Hematopoietic multipotent progenitor cell treated with erythropoietin and hydrocortisone succinate and interleukin-3 and kit ligand, for 15 days (in vitro differentiated cells): ENCODE results near the gene HIVEP3.

ENCODE experiments used
- DNase-seq: peaks from one replicate; pipeline ENCODE4 v3.0.0-alpha.2; 2015; ENCODE audit warnings: low spot score

Gene HIVEP3

GRCh38 chr1:41495210-41495948 lies 423.3 kb downstream of the HIVEP3 start:
- DNase-seq: no peak

- DNase-seq: no peak
Measured at GRCh38 chr1:41494351-41495209, 424.1 kb downstream of the HIVEP3 start.

GRCh38 chr1:41493626-41494350 lies 424.9 kb downstream of the HIVEP3 start:
- no peak for DNase-seq

GRCh38 chr1:41493117-41493536 lies 425.6 kb downstream of the HIVEP3 start:
- DNase-seq: no peak

- DNase-seq: peak; percentile 11
Measured at GRCh38 chr1:41492341-41492848, 426.3 kb downstream of the HIVEP3 start.

- DNase-seq: no peak
Measured at GRCh38 chr1:41490911-41491310, 427.8 kb downstream of the HIVEP3 start.

- DNase-seq: no peak
Measured at GRCh38 chr1:41489561-41489960, 429.2 kb downstream of the HIVEP3 start.

GRCh38 chr1:41488040-41488951 lies 430.4 kb downstream of the HIVEP3 start:
- DNase-seq: no peak

GRCh38 chr1:41487126-41488039 lies 431.3 kb downstream of the HIVEP3 start:
- no peak for DNase-seq

- DNase-seq: no peak
Measured at GRCh38 chr1:41486371-41487125, 432.2 kb downstream of the HIVEP3 start.

GRCh38 chr1:41486053-41486370 lies 432.7 kb downstream of the HIVEP3 start:
- no peak for DNase-seq

GRCh38 chr1:41485605-41486004 lies 433.1 kb downstream of the HIVEP3 start:
- no peak for DNase-seq

GRCh38 chr1:41484402-41485241 lies 434.1 kb downstream of the HIVEP3 start, which contains the start of gene EDN2:
Gene EDN2 (minus strand): TSS chr1:41484683. CDS start chr1:41484601, 82 bp downstream.
- DNase-seq: no peak

- no peak for DNase-seq
Measured at GRCh38 chr1:41483960-41484401, 434.7 kb downstream of the HIVEP3 start.

- no peak for DNase-seq
Measured at GRCh38 chr1:41483001-41483850, 435.5 kb downstream of the HIVEP3 start.

- no peak for DNase-seq
Measured at GRCh38 chr1:41482001-41482765, 436.5 kb downstream of the HIVEP3 start.
